GM23338 (cell line): ENCODE results near the gene MYD88. TPM values are rescaled to one million over a fixed set of nuclear protein-coding genes. Genes with fewer than 3 reads are reported as not detected.

Experiments used
- ATAC-seq: fragments of 200-7000 bp; cut with Tn5 transposase; 3 replicates; pipeline ENCODE4 v1.9.1; 2020
- DNase-seq: peaks from one replicate; pipeline ENCODE4 v3.0.0-alpha.2; 2015; ENCODE audit warnings: low spot score
- H2AFZ ChIP-seq: fragments of 200-600 bp; sonication (generic); 2 replicates; pipeline ENCODE4 v1.8.0; 2016; ENCODE audit warnings: antibody characterized with exemption, mild to moderate bottlenecking, moderate library complexity
- H3F3A ChIP-seq: fragments of 200-600 bp; sonication (generic); replicated peaks from 2 replicates; pipeline ENCODE4 v1.8.0; 2017; ENCODE audit warnings: antibody characterized with exemption, mixed run types, low read depth
- H3K27ac ChIP-seq: fragments of 200-600 bp; sonication (generic); 2 replicates; pipeline ENCODE4 v1.6.1; 2016; ENCODE audit warnings: low read depth
- H3K27me3 ChIP-seq: fragments of 200-600 bp; sonication (generic); 2 replicates; pipeline ENCODE4 v1.8.0; 2016; ENCODE audit warnings: mild to moderate bottlenecking, mixed run types, moderate library complexity; ENCODE audit not compliant: insufficient read depth
- H3K36me3 ChIP-seq: fragments of 200-600 bp; sonication (generic); 2 replicates; pipeline ENCODE4 v1.8.0; 2016; ENCODE audit warnings: mild to moderate bottlenecking; ENCODE audit not compliant: insufficient read depth
- H3K4me1 ChIP-seq: fragments of 200-600 bp; sonication (generic); 2 replicates; pipeline ENCODE4 v1.8.0; 2016; ENCODE audit warnings: mild to moderate bottlenecking, moderate library complexity; ENCODE audit not compliant: insufficient read depth
- H3K4me2 ChIP-seq: fragments of 200-600 bp; sonication (generic); 2 replicates; pipeline ENCODE4 v1.7.1; 2017; ENCODE audit warnings: mixed run types
- H3K4me3 ChIP-seq: fragments of 200-600 bp; sonication (generic); 2 replicates; pipeline ENCODE4 v1.6.1; 2016; ENCODE audit warnings: mixed run types
- H3K79me2 ChIP-seq: fragments of 200-600 bp; sonication (generic); replicated peaks from 2 replicates; pipeline ENCODE4 v1.8.0; 2017; ENCODE audit warnings: mild to moderate bottlenecking; ENCODE audit not compliant: insufficient read depth
- H3K9me2 ChIP-seq: fragments of 200-600 bp; sonication (generic); 2 replicates; pipeline ENCODE4 v1.8.0; 2017; ENCODE audit not compliant: insufficient read depth
- H4K20me1 ChIP-seq: fragments of 200-600 bp; sonication (generic); replicated peaks from 2 replicates; pipeline ENCODE4 v1.8.0; 2017; ENCODE audit warnings: mild to moderate bottlenecking; ENCODE audit not compliant: insufficient read depth
- H3K27ac Mint-ChIP-seq: 2 replicates; pipeline ENCODE4 v1.8.0; 2020; ENCODE audit warnings: inconsistent platforms, mild to moderate bottlenecking, moderate library complexity, mixed read lengths
- H3K27me3 Mint-ChIP-seq: 3 replicates; pipeline ENCODE4 v1.8.0; 2022; ENCODE audit warnings: low read depth, mild to moderate bottlenecking, moderate library complexity, mixed read lengths, inconsistent platforms; ENCODE audit not compliant: insufficient read depth, poor library complexity
- H3K36me3 Mint-ChIP-seq: 3 replicates; pipeline ENCODE4 v1.8.0; 2021; ENCODE audit warnings: low read depth, mild to moderate bottlenecking, inconsistent platforms, moderate library complexity, mixed read lengths
- H3K4me1 Mint-ChIP-seq: 3 replicates; pipeline ENCODE4 v1.8.0; 2020; ENCODE audit warnings: mild to moderate bottlenecking, inconsistent platforms, mixed read lengths
- H3K4me3 Mint-ChIP-seq: 3 replicates; pipeline ENCODE4 v1.8.0; 2021; ENCODE audit warnings: moderate library complexity, mild to moderate bottlenecking, inconsistent platforms, mixed read lengths
- H3K9me3 Mint-ChIP-seq: 3 replicates; pipeline ENCODE4 v1.8.0; 2020; ENCODE audit warnings: moderate library complexity, mild to moderate bottlenecking, inconsistent platforms, mixed read lengths
- CREB1 ChIP-seq: fragments of 250-450 bp; sonication (Bioruptor Pico); IDR thresholded peaks from 2 replicates; pipeline ENCODE4 v1.5.0; 2020; ENCODE audit warnings: low read depth, mild to moderate bottlenecking, moderate library complexity
- CTCF ChIP-seq, 2 experiments: fragments of 200-600 bp in 1 of 2; sonication (generic) in 1 of 2; conservative IDR thresholded peaks; 2 replicates each; pipeline versions ENCODE4 v1.5.1 to v1.6.1; 2016 to 2017; ENCODE audit warnings: antibody characterized with exemption in 2 of 2, low read depth in 2 of 2, mild to moderate bottlenecking in 2 of 2, moderate library complexity in 1 of 2
- ETS1 ChIP-seq: IDR thresholded peaks from 2 replicates; pipeline ENCODE4 v1.6.1; 2016; ENCODE audit warnings: antibody characterized with exemption
- EZH2 ChIP-seq: fragments of 200-600 bp; sonication (generic); IDR thresholded peaks from one replicate; pipeline ENCODE4 v1.8.0; 2017; ENCODE audit warnings: antibody characterized with exemption, mild to moderate bottlenecking, low read depth; ENCODE audit not compliant: unreplicated experiment
- EZH2phosphoT487 ChIP-seq: fragments of 200-600 bp; sonication (generic); IDR thresholded peaks from one replicate; pipeline ENCODE4 v1.8.1; 2018; ENCODE audit warnings: antibody characterized with exemption; ENCODE audit not compliant: unreplicated experiment
- JUNB ChIP-seq: IDR thresholded peaks from one replicate; pipeline ENCODE4 v1.6.1; 2016; ENCODE audit warnings: antibody characterized with exemption; ENCODE audit not compliant: unreplicated experiment
- NANOG ChIP-seq: IDR thresholded peaks from 2 replicates; pipeline ENCODE4 v1.6.1; 2016; ENCODE audit warnings: antibody characterized with exemption, borderline replicate concordance
- POLR2AphosphoS5 ChIP-seq: IDR thresholded peaks from 2 replicates; pipeline ENCODE4 v1.6.1; 2016; ENCODE audit warnings: antibody characterized with exemption, low read depth
- REST ChIP-seq: IDR thresholded peaks from one replicate; pipeline ENCODE4 v1.6.1; 2018; ENCODE audit warnings: antibody characterized with exemption; ENCODE audit not compliant: unreplicated experiment
- STAT1 ChIP-seq: IDR thresholded peaks from one replicate; pipeline ENCODE4 v1.6.1; 2016; ENCODE audit warnings: antibody characterized with exemption; ENCODE audit not compliant: unreplicated experiment
- ZNF114 ChIP-seq: fragments of 250-450 bp; sonication (Bioruptor Pico); IDR thresholded peaks from 2 replicates; pipeline ENCODE4 v1.5.0; 2020; ENCODE audit warnings: mild to moderate bottlenecking, moderate library complexity
- ZNF331 ChIP-seq: fragments of 250-450 bp; sonication (Bioruptor Pico); IDR thresholded peaks from 2 replicates; pipeline ENCODE4 v1.5.0; 2020; ENCODE audit warnings: low read depth, mild to moderate bottlenecking, moderate library complexity
- ZNF462 ChIP-seq: fragments of 250-450 bp; sonication (Bioruptor Pico); IDR thresholded peaks from 2 replicates; pipeline ENCODE4 v1.5.0; 2020; ENCODE audit warnings: mild to moderate bottlenecking, moderate library complexity
- polyA plus RNA-seq: library from polyadenylated mRNA; unstranded; fragments of >200 nt; fragmentation: Nextera tagmentation; extraction: Ambion mirVana; gene quantifications from 2 replicates; pipeline ENCODE4 v1.2.1, GENCODE V29; 2016
- total RNA-seq: library from RNA; depleted of rRNA; stranded (reverse); fragments of >200 nt; shearing (Covaris generic); gene quantifications from 2 replicates; pipeline ENCODE4 v1.2.3, GENCODE V29; 2014

Gene MYD88
- total and polyA plus RNA-seq, 2 experiments from 2014 or later, result 15.5 to 26.0 TPM

- H3K27ac ChIP-seq, result no peak overlapping the region
- H3K9me3 Mint-ChIP-seq, result peaks cover 6% of the 10 kb centered on the region; the same call in 1 of the 3 replicates
- H2AFZ ChIP-seq, result no peak overlapping the region
- no peak overlapping the region for H3K27ac Mint-ChIP-seq
- no peak for ATAC-seq
- no peaks in the 10 kb centered on the region for H4K20me1 ChIP-seq
- H3K4me3 ChIP-seq, result no peak overlapping the region
- H3F3A ChIP-seq, result no peaks in the 10 kb centered on the region
- H3K4me2 ChIP-seq, result no peak overlapping the region
- TF ChIP-seq JUNB (no peak), EZH2 (no peak), REST (no peak), STAT1 (no peak), ZNF114 (CRISPR knock-in tag) (no peak), ZNF331 (CRISPR knock-in tag) (no peak), EZH2phosphoT487 (no peak), CTCF (conservative IDR thresholded peaks at IDR 0.05; ENCODE audit: low read depth in 2 of 2) (no peak), NANOG (no peak), CREB1 (no peak), ZNF462 (no peak), ETS1 (no peak), POLR2AphosphoS5 (no peak)
- H3K79me2 ChIP-seq, result no peaks in the 10 kb centered on the region
- peaks cover 4% of the 10 kb centered on the region; the same call in 1 of the 3 replicates for H3K4me1 Mint-ChIP-seq
- no peaks in the 10 kb centered on the region for H3K4me1 ChIP-seq
- no peak overlapping the region for H3K4me3 Mint-ChIP-seq
- H3K9me2 ChIP-seq, result peaks cover 10% of the 10 kb centered on the region
- no peaks in the 10 kb centered on the region for H3K36me3 Mint-ChIP-seq
- no peaks in the 10 kb centered on the region for H3K27me3 ChIP-seq
- no peaks in the 10 kb centered on the region for H3K36me3 ChIP-seq
- no peak for DNase-seq
- H3K27me3 Mint-ChIP-seq, result peaks cover 3% of the 10 kb centered on the region
Observed at GRCh38 chr3:38149708-38150107, 11.2 kb downstream of the MYD88 start.
